Measurements from ENCODE around the gene ADGRG4.
"Not testable (repeated sequence)": the region's sequence is repeated elsewhere in the genome, so short reads cannot be mapped to it uniquely, and the experiment has no call there.

Gene ADGRG4

GRCh38 chrX:136269921-136270320 is 30.8 kb upstream of the ADGRG4 start:
- DNase-seq (ENCODE audit: low read depth), result no peak
- H3K4me3 ChIP-seq (ENCODE audit: control insufficient read depth, low read depth, low read length), result no peak overlapping the region
- TF ChIP-seq, protein P1, sequence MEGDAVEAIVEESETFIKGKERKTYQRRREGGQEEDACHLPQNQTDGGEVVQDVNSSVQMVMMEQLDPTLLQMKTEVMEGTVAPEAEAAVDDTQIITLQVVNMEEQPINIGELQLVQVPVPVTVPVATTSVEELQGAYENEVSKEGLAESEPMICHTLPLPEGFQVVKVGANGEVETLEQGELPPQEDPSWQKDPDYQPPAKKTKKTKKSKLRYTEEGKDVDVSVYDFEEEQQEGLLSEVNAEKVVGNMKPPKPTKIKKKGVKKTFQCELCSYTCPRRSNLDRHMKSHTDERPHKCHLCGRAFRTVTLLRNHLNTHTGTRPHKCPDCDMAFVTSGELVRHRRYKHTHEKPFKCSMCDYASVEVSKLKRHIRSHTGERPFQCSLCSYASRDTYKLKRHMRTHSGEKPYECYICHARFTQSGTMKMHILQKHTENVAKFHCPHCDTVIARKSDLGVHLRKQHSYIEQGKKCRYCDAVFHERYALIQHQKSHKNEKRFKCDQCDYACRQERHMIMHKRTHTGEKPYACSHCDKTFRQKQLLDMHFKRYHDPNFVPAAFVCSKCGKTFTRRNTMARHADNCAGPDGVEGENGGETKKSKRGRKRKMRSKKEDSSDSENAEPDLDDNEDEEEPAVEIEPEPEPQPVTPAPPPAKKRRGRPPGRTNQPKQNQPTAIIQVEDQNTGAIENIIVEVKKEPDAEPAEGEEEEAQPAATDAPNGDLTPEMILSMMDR (conservative IDR thresholded peaks at IDR 0.05; ENCODE audit: control insufficient read depth, insufficient read depth, low read depth, low read length), result no peak

DNA sequence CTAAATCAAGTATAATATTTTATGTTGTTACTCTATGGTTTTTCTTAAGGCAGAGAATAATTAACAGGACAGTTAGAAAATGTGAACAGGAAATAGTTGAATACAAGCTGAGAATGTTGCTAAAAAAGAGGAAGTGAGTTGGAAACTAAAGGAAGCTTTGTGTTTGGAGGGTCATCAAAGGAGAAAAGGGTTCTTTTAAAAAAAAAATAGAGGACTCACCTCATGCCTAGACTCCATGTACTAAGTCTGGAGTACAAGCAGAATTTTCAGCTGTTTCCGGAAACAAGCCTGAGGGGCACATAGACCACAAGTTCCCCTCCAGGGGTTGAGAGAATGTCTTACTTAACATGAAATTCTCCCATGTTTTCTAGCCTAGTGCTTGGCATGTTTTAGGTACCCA is 29.5 kb upstream of the ADGRG4 start:
- no peak overlapping the region for H3K4me3 ChIP-seq (ENCODE audit: control insufficient read depth, low read depth, low read length)
- DNase-seq (ENCODE audit: low read depth), result no peak
- TF ChIP-seq, protein P1 (conservative IDR thresholded peaks at IDR 0.05; ENCODE audit: control insufficient read depth, insufficient read depth, low read depth, low read length), result no peak

DNA sequence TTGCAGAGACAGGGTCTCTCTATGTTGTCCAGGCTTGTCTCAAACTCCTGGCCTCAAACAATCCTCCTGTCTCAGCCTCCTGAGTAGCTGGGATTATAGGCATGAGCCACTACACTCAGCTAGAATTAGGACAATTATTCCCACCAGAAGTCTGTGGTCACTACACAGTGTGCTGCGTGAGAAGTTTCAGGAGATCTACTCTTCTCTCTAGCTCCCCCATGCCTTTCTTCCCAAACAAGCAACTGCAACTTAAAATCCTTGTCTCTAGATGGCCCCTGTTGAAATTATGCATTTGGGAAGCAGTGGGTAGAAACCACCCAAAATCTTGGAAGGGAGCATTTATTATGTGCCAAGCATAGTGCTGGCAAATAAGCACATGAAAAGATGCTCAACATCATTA is 28.4 kb upstream of the ADGRG4 start:
- no peak for DNase-seq (ENCODE audit: low read depth)
- H3K4me3 ChIP-seq (ENCODE audit: control insufficient read depth, low read depth, low read length), result no peak overlapping the region
- TF ChIP-seq, protein P1 (conservative IDR thresholded peaks at IDR 0.05; ENCODE audit: control insufficient read depth, insufficient read depth, low read depth, low read length), result peak; percentile 23

GRCh38 chrX:136273986-136274385 is 26.8 kb upstream of the ADGRG4 start:
- no peak overlapping the region for H3K4me3 ChIP-seq (ENCODE audit: control insufficient read depth, low read depth, low read length)
- DNase-seq (ENCODE audit: low read depth), result no peak
- TF ChIP-seq, protein P1 (conservative IDR thresholded peaks at IDR 0.05; ENCODE audit: control insufficient read depth, insufficient read depth, low read depth, low read length), result no peak

- TF ChIP-seq, protein P1 (conservative IDR thresholded peaks at IDR 0.05; ENCODE audit: control insufficient read depth, insufficient read depth, low read depth, low read length), result no peak
- DNase-seq (ENCODE audit: low read depth), result no peak
These were observed 25.2 kb upstream of the ADGRG4 start for GRCh38 chrX:136275553-136275952.

DNA sequence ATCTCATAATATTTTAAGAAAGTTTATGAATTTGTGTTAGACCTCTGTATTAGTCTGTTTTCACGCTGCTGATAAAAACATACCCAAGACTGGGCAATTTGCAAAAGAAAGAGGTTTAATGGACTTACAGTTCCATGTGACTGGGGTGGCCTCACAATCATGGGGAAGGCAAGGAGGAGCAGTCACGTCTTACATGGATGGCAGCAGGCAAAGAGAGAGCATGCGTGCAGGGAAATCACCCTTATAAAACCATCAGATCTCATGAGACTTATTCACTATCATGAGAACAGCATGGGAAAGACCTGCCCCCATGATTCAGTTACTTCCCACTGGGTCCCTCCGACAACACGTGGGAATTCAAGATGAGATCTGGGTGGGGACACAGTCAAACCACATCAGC is 14.4 kb upstream of the ADGRG4 start:
- not testable (repeated sequence) for DNase-seq (ENCODE audit: low read depth); H3K4me3 ChIP-seq (ENCODE audit: control insufficient read depth, low read depth, low read length)

More at GRCh38 chrX:136275553-136275952, 25.2 kb upstream of the ADGRG4 start:
- no peak overlapping the region for H3K4me3 ChIP-seq (ENCODE audit: control insufficient read depth, low read depth, low read length)

DNA sequence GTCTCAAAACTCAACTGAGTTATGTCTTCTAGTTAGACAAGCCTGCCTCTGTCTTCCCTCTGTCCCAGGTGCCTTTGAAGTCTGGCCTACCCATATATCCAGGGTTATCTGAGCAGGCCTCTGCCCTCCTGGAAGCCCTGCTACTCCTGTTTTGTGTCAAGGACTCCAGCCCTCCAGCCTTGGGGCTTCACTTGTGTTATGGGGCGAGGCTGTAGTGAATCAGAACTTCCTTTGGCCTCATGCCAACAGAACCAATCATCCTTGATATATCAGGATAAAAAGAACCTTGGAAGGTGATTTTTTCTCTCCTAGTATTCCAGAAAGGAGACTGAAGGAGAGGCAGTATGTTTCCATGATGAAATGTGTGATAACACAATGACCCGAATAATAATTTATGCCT is 8.9 kb upstream of the ADGRG4 start:
- no peak overlapping the region for H3K4me3 ChIP-seq (ENCODE audit: control insufficient read depth, low read depth, low read length)
- DNase-seq (ENCODE audit: low read depth), result peak; percentile 7
- TF ChIP-seq, protein P1 (conservative IDR thresholded peaks at IDR 0.05; ENCODE audit: control insufficient read depth, insufficient read depth, low read depth, low read length), result no peak
